ENCODE data around the gene FRS2.

FRS2 gene

GRCh38 chr12:69492739-69493138, 22.6 kb downstream of the FRS2 start:
- TF ChIP-seq TAF1 (IDR thresholded peaks at IDR 0.05; ENCODE audit: borderline replicate concordance, insufficient read depth, low read length) (no peak), SIN3A (IDR thresholded peaks at IDR 0.05; ENCODE audit: borderline replicate concordance, insufficient read depth, low read length) (no peak), REST (IDR thresholded peaks at IDR 0.05; ENCODE audit: insufficient read depth in 1 of 2, low read depth in 2 of 2, low read length in 2 of 2) (no peak), FOXP2 (optimal IDR thresholded peaks at IDR 0.05; ENCODE audit: borderline replicate concordance, extremely low read depth, extremely low read length, insufficient read depth) (no peak)

GRCh38 chr12:69495071-69495470, 24.9 kb downstream of the FRS2 start:
- TF ChIP-seq TAF1 (IDR thresholded peaks at IDR 0.05; ENCODE audit: borderline replicate concordance, insufficient read depth, low read length) = no peak
- TF ChIP-seq FOXP2 (optimal IDR thresholded peaks at IDR 0.05; ENCODE audit: borderline replicate concordance, extremely low read depth, extremely low read length, insufficient read depth) = no peak
- TF ChIP-seq POLR2AphosphoS5 (IDR thresholded peaks at IDR 0.05; ENCODE audit: low read depth, low read length) = no peak
- no peak for TF ChIP-seq REST (IDR thresholded peaks at IDR 0.05; ENCODE audit: insufficient read depth in 1 of 2, low read depth in 2 of 2, low read length in 2 of 2)
- no peak for TF ChIP-seq SIN3A (IDR thresholded peaks at IDR 0.05; ENCODE audit: borderline replicate concordance, insufficient read depth, low read length)

GRCh38 chr12:69497308-69498026, 27.3 kb downstream of the FRS2 start:
- no peak for TF ChIP-seq SIN3A (IDR thresholded peaks at IDR 0.05; ENCODE audit: borderline replicate concordance, insufficient read depth, low read length)

GRCh38 chr12:69500631-69501030, 30.4 kb downstream of the FRS2 start:
- TF ChIP-seq POLR2AphosphoS5 (IDR thresholded peaks at IDR 0.05; ENCODE audit: low read depth, low read length) (no peak), TAF1 (IDR thresholded peaks at IDR 0.05; ENCODE audit: borderline replicate concordance, insufficient read depth, low read length) (no peak), FOXP2 (optimal IDR thresholded peaks at IDR 0.05; ENCODE audit: borderline replicate concordance, extremely low read depth, extremely low read length, insufficient read depth) (no peak), SIN3A (IDR thresholded peaks at IDR 0.05; ENCODE audit: borderline replicate concordance, insufficient read depth, low read length) (no peak), REST (IDR thresholded peaks at IDR 0.05; ENCODE audit: insufficient read depth in 1 of 2, low read depth in 2 of 2, low read length in 2 of 2) (no peak)

- TF ChIP-seq TAF1 (IDR thresholded peaks at IDR 0.05; ENCODE audit: borderline replicate concordance, insufficient read depth, low read length) (no peak), POLR2AphosphoS5 (IDR thresholded peaks at IDR 0.05; ENCODE audit: low read depth, low read length) (no peak), FOXP2 (optimal IDR thresholded peaks at IDR 0.05; ENCODE audit: borderline replicate concordance, extremely low read depth, extremely low read length, insufficient read depth) (no peak), SIN3A (IDR thresholded peaks at IDR 0.05; ENCODE audit: borderline replicate concordance, insufficient read depth, low read length) (no peak), REST (IDR thresholded peaks at IDR 0.05; ENCODE audit: insufficient read depth in 1 of 2, low read depth in 2 of 2, low read length in 2 of 2) (no peak)
Measured at GRCh38 chr12:69501154-69501895, 31.1 kb downstream of the FRS2 start.

All from PFSK-1 (cell line).